Trophoblast cell (in vitro differentiated cells and primary cell): ENCODE data around the gene GLT6D1.

ENCODE experiments used
- DNase-seq, 2 donors: peaks; one replicate each; pipeline ENCODE4 v3.0.0-alpha.2; 2016
- H2AFZ ChIP-seq: 2 replicates; pipeline ENCODE4 v1.6.1; 2013; ENCODE audit warnings: low read length, moderate library complexity, mild to moderate bottlenecking; ENCODE audit not compliant: insufficient read depth, poor library complexity
- H2AK5ac ChIP-seq: 2 replicates; pipeline ENCODE4 v1.6.1; 2013; ENCODE audit warnings: mild to moderate bottlenecking, low read length
- H2BK120ac ChIP-seq: 2 replicates; pipeline ENCODE4 v1.6.1; 2013; ENCODE audit warnings: low read length, mild to moderate bottlenecking, moderate library complexity; ENCODE audit not compliant: insufficient read depth, poor library complexity
- H2BK12ac ChIP-seq: 2 replicates; pipeline ENCODE4 v1.6.1; 2013; ENCODE audit warnings: mild to moderate bottlenecking, low read length, moderate library complexity
- H2BK5ac ChIP-seq: 2 replicates; pipeline ENCODE4 v1.6.1; 2013; ENCODE audit warnings: low read length, low read depth, moderate library complexity, mild to moderate bottlenecking; ENCODE audit not compliant: poor library complexity
- H3K14ac ChIP-seq: 2 replicates; pipeline ENCODE4 v1.6.1; 2013; ENCODE audit warnings: mild to moderate bottlenecking, low read length
- H3K18ac ChIP-seq: 2 replicates; pipeline ENCODE4 v1.6.1; 2013; ENCODE audit warnings: mild to moderate bottlenecking, low read length
- H3K23ac ChIP-seq: 2 replicates; pipeline ENCODE4 v1.6.1; 2013; ENCODE audit warnings: low read length
- H3K27ac ChIP-seq: 2 replicates; pipeline ENCODE4 v1.5.1; 2013; ENCODE audit warnings: low read depth, mild to moderate bottlenecking, inconsistent platforms, low read length, moderate library complexity
- H3K27me3 ChIP-seq: 2 replicates; pipeline ENCODE4 v1.6.1; 2013; ENCODE audit warnings: inconsistent platforms, mild to moderate bottlenecking, low read length, moderate library complexity; ENCODE audit not compliant: insufficient read depth
- H3K36me3 ChIP-seq, 2 experiments: 1 replicate in 1 of 2; 2 replicates in 1 of 2; pipeline ENCODE4 v1.6.1; 2013; ENCODE audit warnings: low read length in 2 of 2, mild to moderate bottlenecking in 2 of 2, moderate library complexity in 1 of 2; ENCODE audit not compliant: insufficient read depth in 2 of 2, control insufficient read depth in 1 of 2
- H3K4ac ChIP-seq: 2 replicates; pipeline ENCODE4 v1.6.1; 2013; ENCODE audit warnings: low read depth, mild to moderate bottlenecking, low read length, moderate library complexity
- H3K4me1 ChIP-seq, 2 experiments: 1 replicate in 1 of 2; 2 replicates in 1 of 2; pipeline ENCODE4 v1.6.1; 2013; ENCODE audit warnings: low read length in 2 of 2, mild to moderate bottlenecking in 2 of 2, moderate library complexity in 1 of 2; ENCODE audit not compliant: insufficient read depth in 2 of 2, control insufficient read depth in 1 of 2
- H3K4me2 ChIP-seq: 2 replicates; pipeline ENCODE4 v1.6.1; 2013; ENCODE audit warnings: inconsistent platforms, mild to moderate bottlenecking, low read length, moderate library complexity
- H3K4me3 ChIP-seq: 2 replicates; pipeline ENCODE4 v1.5.1; 2013; ENCODE audit warnings: mild to moderate bottlenecking, low read depth, low read length, inconsistent platforms
- H3K79me1 ChIP-seq: one replicate; pipeline ENCODE4 v1.6.1; 2013; ENCODE audit warnings: low read length
- H3K79me2 ChIP-seq: 2 replicates; pipeline ENCODE4 v1.6.1; 2013; ENCODE audit warnings: low read length, mild to moderate bottlenecking; ENCODE audit not compliant: control insufficient read depth, insufficient read depth, poor library complexity
- H3K9ac ChIP-seq: 2 replicates; pipeline ENCODE4 v1.6.1; 2013; ENCODE audit warnings: mild to moderate bottlenecking, low read length
- H3K9me3 ChIP-seq: 2 replicates; pipeline ENCODE4 v1.6.1; 2013; ENCODE audit warnings: low read depth, mild to moderate bottlenecking, control low read depth, inconsistent platforms, low read length; ENCODE audit not compliant: insufficient read depth
- H4K12ac ChIP-seq: 2 replicates; pipeline ENCODE4 v1.6.1; 2013; ENCODE audit warnings: low read depth, mild to moderate bottlenecking, low read length, moderate library complexity
- H4K8ac ChIP-seq: 2 replicates; pipeline ENCODE4 v1.6.1; 2013; ENCODE audit warnings: low read depth, mild to moderate bottlenecking, low read length, moderate library complexity
- H4K91ac ChIP-seq: one replicate; pipeline ENCODE4 v1.6.1; 2013; ENCODE audit warnings: low read depth, mild to moderate bottlenecking, low read length, moderate library complexity
- WGBS: extraction: QIAGEN DNeasy Blood & Tissue Kit; methylation state at CpG from one replicate; pipeline ENCODE4 v1.1.7; 2013; ENCODE audit warnings: missing lambda C conversion rate; ENCODE audit not compliant: insufficient read length, insufficient coverage; ENCODE audit errors: extremely low coverage; 5-methylcytosine and 5-hydroxymethylcytosine counted together

GLT6D1 gene

DNA sequence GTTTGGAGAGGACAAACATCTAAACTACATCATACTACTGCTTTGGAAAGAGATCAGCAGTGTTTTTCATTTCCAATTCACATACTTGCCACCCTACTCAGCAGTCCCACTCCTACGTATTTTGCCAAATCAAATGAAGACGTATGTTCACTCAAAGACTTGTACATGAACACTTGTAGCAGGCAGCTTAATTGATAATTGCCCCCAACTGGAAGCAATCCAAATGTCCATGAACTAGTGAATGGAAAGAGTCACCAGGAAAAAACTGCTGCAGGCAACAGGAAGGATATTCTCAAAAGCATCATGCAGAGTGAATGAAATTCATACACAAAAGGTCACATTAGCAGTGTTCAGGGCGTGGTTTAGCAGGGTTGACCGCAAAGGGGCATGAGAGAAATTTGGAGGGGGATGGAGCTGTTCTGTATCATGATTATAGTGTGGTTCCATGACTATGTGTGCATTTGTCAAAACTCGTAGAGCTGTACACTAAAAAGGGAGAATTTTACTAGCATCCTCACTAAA lies 39.0 kb downstream of the GLT6D1 start:
- Histone ChIP-seq H3K27me3 (no peaks in the 10 kb centered on the region), H4K8ac (no peak overlapping the region), H3K27ac (no peak overlapping the region), H3K36me3 (no peaks in the 10 kb centered on the region), H3K23ac (no peak overlapping the region), H3K4me1 (no peaks in the 10 kb centered on the region), H3K9me3 (no peaks in the 10 kb centered on the region), H4K91ac (no peak overlapping the region), H3K9ac (no peak overlapping the region), H4K12ac (no peak overlapping the region), H3K14ac (no peak overlapping the region), H2BK120ac (no peak overlapping the region), H3K18ac (no peak overlapping the region), H3K79me1 (no peaks in the 10 kb centered on the region), H3K4me2 (no peak overlapping the region), H2BK5ac (no peak overlapping the region), H3K4ac (no peak overlapping the region), H3K4me3 (no peak overlapping the region), H2AFZ (no peak overlapping the region), H3K79me2 (no peaks in the 10 kb centered on the region), H2AK5ac (no peak overlapping the region), H2BK12ac (no peak overlapping the region)
- no CpG with 5 or more reads among the region's 5 CpGs for WGBS
- no peak for DNase-seq

GRCh38 chr9:135596211-135596610 lies 43.1 kb downstream of the GLT6D1 start:
- no CpG with 5 or more reads among the region's 2 CpGs for WGBS
- H3K23ac ChIP-seq: no peak overlapping the region
- H2BK5ac ChIP-seq: no peak overlapping the region
- no peak overlapping the region for H2BK120ac ChIP-seq
- H2AFZ ChIP-seq: no peak overlapping the region
- DNase-seq: no peak
- no peaks in the 10 kb centered on the region for H3K27me3 ChIP-seq
- H3K4me2 ChIP-seq: no peak overlapping the region
- no peaks in the 10 kb centered on the region for H3K4me1 ChIP-seq
- H2BK12ac ChIP-seq: no peak overlapping the region
- H2AK5ac ChIP-seq: no peak overlapping the region
- H3K18ac ChIP-seq: no peak overlapping the region
- H4K91ac ChIP-seq: no peak overlapping the region
- H3K4ac ChIP-seq: no peak overlapping the region
- H3K27ac ChIP-seq: no peak overlapping the region
- no peak overlapping the region for H4K12ac ChIP-seq
- H3K4me3 ChIP-seq: no peak overlapping the region
- no peaks in the 10 kb centered on the region for H3K36me3 ChIP-seq
- no peaks in the 10 kb centered on the region for H3K79me1 ChIP-seq
- H3K9me3 ChIP-seq: no peaks in the 10 kb centered on the region
- no peak overlapping the region for H3K14ac ChIP-seq
- no peaks in the 10 kb centered on the region for H3K79me2 ChIP-seq
- H3K9ac ChIP-seq: no peak overlapping the region
- no peak overlapping the region for H4K8ac ChIP-seq

GRCh38 chr9:135592625-135593024 lies 46.7 kb downstream of the GLT6D1 start:
- H2BK12ac ChIP-seq: no peak overlapping the region

DNA sequence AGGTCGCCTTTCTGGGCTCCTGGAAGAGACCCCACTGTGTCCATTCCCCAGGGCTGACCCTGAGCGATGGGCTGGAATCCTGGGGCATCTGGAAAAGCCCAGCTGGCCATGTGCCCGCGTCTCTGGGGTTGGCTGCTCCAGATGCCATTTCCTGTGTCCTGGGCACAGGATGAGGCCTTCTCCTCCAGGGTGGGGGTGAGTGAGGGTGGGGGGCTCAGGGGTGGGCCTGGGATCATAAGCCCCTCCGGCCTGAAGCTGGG lies 47.1 kb downstream of the GLT6D1 start:
- H3K4me1 ChIP-seq: no peaks in the 10 kb centered on the region
- no peak overlapping the region for H4K91ac ChIP-seq
- H2BK5ac ChIP-seq: no peak overlapping the region
- H3K27me3 ChIP-seq: no peaks in the 10 kb centered on the region
- H3K9ac ChIP-seq: no peak overlapping the region
- no peak overlapping the region for H3K4me2 ChIP-seq
- no peaks in the 10 kb centered on the region for H3K36me3 ChIP-seq
- no peaks in the 10 kb centered on the region for H3K79me1 ChIP-seq
- H3K23ac ChIP-seq: no peak overlapping the region
- peaks cover 2% of the 10 kb centered on the region for H3K9me3 ChIP-seq
- no peaks in the 10 kb centered on the region for H3K79me2 ChIP-seq
- no peak overlapping the region for H3K14ac ChIP-seq
- H3K4ac ChIP-seq: no peak overlapping the region
- H2AK5ac ChIP-seq: no peak overlapping the region
- H3K18ac ChIP-seq: no peak overlapping the region
- no peak overlapping the region for H2AFZ ChIP-seq
- no peak for DNase-seq
- no peak overlapping the region for H4K12ac ChIP-seq
- no peak overlapping the region for H2BK12ac ChIP-seq
- no peak overlapping the region for H2BK120ac ChIP-seq
- no peak overlapping the region for H3K4me3 ChIP-seq
- WGBS: no CpG with 5 or more reads among the region's 5 CpGs
- H4K8ac ChIP-seq: no peak overlapping the region
- no peak overlapping the region for H3K27ac ChIP-seq

More at GRCh38 chr9:135592625-135593024, 46.7 kb downstream of the GLT6D1 start:
- Histone ChIP-seq H4K12ac (no peak overlapping the region), H2AFZ (no peak overlapping the region), H3K9ac (no peak overlapping the region), H3K18ac (no peak overlapping the region), H3K27ac (no peak overlapping the region), H3K4ac (no peak overlapping the region), H3K27me3 (no peaks in the 10 kb centered on the region), H2AK5ac (no peak overlapping the region), H3K14ac (no peak overlapping the region), H3K4me3 (no peak overlapping the region), H3K4me1 (no peaks in the 10 kb centered on the region), H3K79me2 (no peaks in the 10 kb centered on the region), H3K23ac (no peak overlapping the region), H2BK5ac (no peak overlapping the region), H4K8ac (no peak overlapping the region), H2BK120ac (no peak overlapping the region), H4K91ac (no peak overlapping the region), H3K4me2 (no peak overlapping the region), H3K79me1 (no peaks in the 10 kb centered on the region), H3K9me3 (peaks cover 2% of the 10 kb centered on the region), H3K36me3 (no peaks in the 10 kb centered on the region)
- no CpG with 5 or more reads among the region's 13 CpGs for WGBS
- DNase-seq: no peak
